Stimulated activated effector memory CD8-positive, alpha-beta T cell treated with anti-CD3 and anti-CD28 coated beads, Interleukin-12 subunit alpha, Interleukin-12 subunit beta, amount 100 ng/mL, for 72 hours (primary cell): Measurements from ENCODE around the gene ALKAL2.

Source experiments
- ATAC-seq: fragments of 150-1000 bp; cut with Tn5 transposase; 2 replicates; pipeline ENCODE4 v1.10.0; 2021
- DNase-seq, 2 donors: peaks; one replicate each; pipeline ENCODE4 v3.0.0; 2021 to 2022; ENCODE audit warnings: low spot score in 2 of 2
- H3K27ac Mint-ChIP-seq: one replicate; pipeline ENCODE4 v1.8.0; 2022; ENCODE audit warnings: mild to moderate bottlenecking, mixed read lengths
- H3K36me3 Mint-ChIP-seq: one replicate; pipeline ENCODE4 v1.8.0; 2022; ENCODE audit warnings: mild to moderate bottlenecking, mixed read lengths
- H3K4me1 Mint-ChIP-seq: one replicate; pipeline ENCODE4 v1.8.0; 2022; ENCODE audit warnings: mixed read lengths
- H3K4me3 Mint-ChIP-seq: one replicate; pipeline ENCODE4 v1.8.0; 2022; ENCODE audit warnings: mild to moderate bottlenecking, mixed read lengths
- H3K9me3 Mint-ChIP-seq: one replicate; pipeline ENCODE4 v1.8.0; 2022; ENCODE audit warnings: mixed read lengths

The ALKAL2 gene

DNA sequence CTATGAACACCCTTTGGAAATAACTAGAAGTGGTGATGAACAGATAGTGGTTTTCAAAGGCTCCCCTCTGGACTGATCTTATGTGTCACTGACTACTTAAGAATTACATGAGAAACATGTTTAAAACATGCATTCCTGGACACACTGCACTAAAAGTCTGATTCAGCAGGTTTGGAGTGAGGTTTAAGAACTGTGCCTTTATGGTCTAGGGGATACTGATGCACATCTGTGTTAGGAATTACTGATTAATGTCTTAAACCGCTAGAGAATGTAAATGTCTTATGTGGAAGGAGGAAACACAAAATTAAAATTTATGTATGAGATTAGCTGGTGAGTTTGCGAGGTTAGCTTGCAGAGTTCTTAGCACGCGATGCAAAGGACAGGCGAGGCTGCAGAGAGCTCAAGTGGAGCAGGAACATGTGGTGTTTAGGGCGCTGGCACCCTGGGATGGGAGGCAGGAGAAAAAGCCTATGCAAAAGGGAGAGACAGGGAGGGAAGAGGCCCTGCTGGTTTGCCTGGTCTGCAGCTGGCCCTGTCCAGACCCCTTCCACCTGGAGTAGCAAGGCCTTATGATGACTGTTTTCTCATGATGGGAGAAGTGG is 35.8 kb downstream of the ALKAL2 start:
- DNase-seq = no peak
- H3K27ac Mint-ChIP-seq = no peak overlapping the region
- H3K4me3 Mint-ChIP-seq = no peak overlapping the region

GRCh38 chr2:249538-250042 is 38.3 kb downstream of the ALKAL2 start:
- no peaks in the 10 kb centered on the region for H3K9me3 Mint-ChIP-seq
- peaks cover 9% of the 10 kb centered on the region for H3K36me3 Mint-ChIP-seq
- no peak for DNase-seq
- no peaks in the 10 kb centered on the region for H3K4me1 Mint-ChIP-seq
- ATAC-seq = no peak
- no peak overlapping the region for H3K4me3 Mint-ChIP-seq
- no peak overlapping the region for H3K27ac Mint-ChIP-seq

More for the DNA sequence above, 35.8 kb downstream of the ALKAL2 start:
- Mint-ChIP-seq H3K9me3 (no peaks in the 10 kb centered on the region), H3K4me1 (no peaks in the 10 kb centered on the region), H3K36me3 (no peaks in the 10 kb centered on the region)
- no peak for ATAC-seq

DNA sequence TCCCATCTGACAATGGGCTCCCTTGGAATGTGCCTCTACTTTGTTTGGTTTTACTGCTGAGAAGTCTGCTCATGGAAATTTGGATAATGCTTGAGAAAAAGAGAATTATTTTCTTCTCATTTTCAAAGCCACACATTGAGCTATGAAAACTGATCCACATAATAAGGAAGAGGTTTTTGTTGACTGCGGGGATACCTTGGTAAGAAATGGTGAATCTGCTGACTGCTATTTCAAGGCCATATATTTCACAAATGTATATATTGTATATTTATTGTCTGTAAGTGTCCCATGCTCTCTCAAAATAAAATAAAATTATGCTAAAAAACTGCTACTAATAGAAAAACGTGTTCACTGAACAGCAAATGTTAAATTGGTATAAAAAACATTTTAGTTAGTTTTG is 39.2 kb downstream of the ALKAL2 start:
- Mint-ChIP-seq H3K9me3 (no peaks in the 10 kb centered on the region), H3K4me3 (no peak overlapping the region), H3K36me3 (peaks cover 17% of the 10 kb centered on the region), H3K4me1 (no peaks in the 10 kb centered on the region), H3K27ac (no peak overlapping the region)
- ATAC-seq = no peak
- no peak for DNase-seq

- DNase-seq = no peak
- Mint-ChIP-seq H3K36me3 (peaks cover 20% of the 10 kb centered on the region), H3K9me3 (no peaks in the 10 kb centered on the region), H3K4me1 (no peaks in the 10 kb centered on the region), H3K4me3 (no peak overlapping the region), H3K27ac (no peak overlapping the region)
- ATAC-seq = no peak
Observed at GRCh38 chr2:246489-247144, 41.3 kb downstream of the ALKAL2 start.

- no peak overlapping the region for H3K4me3 Mint-ChIP-seq
- ATAC-seq (no peak), DNase-seq (no peak)
- H3K9me3 Mint-ChIP-seq = peaks cover 3% of the 10 kb centered on the region
- H3K4me1 Mint-ChIP-seq = no peaks in the 10 kb centered on the region
- peaks cover 31% of the 10 kb centered on the region for H3K36me3 Mint-ChIP-seq
- no peak overlapping the region for H3K27ac Mint-ChIP-seq
Observed at GRCh38 chr2:244547-244946, 43.3 kb downstream of the ALKAL2 start.

DNA sequence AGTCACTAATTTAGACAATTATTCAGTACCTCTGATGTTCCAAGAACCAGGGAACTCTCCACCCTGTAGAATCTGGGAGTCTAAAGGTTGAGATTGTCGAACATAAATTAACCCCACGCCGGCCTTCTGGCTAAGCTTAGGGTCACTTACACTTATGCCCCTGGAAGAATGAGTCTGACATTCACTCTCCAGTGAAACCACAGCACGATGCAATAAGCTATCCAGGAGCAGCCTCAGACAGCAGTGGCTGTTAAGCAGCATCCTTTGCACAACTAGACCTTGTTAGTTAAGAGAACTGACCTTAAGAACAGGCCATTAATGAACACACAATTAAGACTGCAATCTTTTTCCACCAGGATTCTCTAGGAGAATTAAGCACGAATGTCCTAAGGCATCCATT is 49.0 kb downstream of the ALKAL2 start:
- H3K9me3 Mint-ChIP-seq = peaks cover 3% of the 10 kb centered on the region
- ATAC-seq (no peak), DNase-seq (no peak)
- peaks cover 13% of the 10 kb centered on the region for H3K4me1 Mint-ChIP-seq
- peaks cover 15% of the 10 kb centered on the region for H3K36me3 Mint-ChIP-seq
- H3K27ac Mint-ChIP-seq = peak overlapping the region; percentile 30
- H3K4me3 Mint-ChIP-seq = no peak overlapping the region

GRCh38 chr2:238431-238830 is 49.5 kb downstream of the ALKAL2 start:
- peaks cover 12% of the 10 kb centered on the region for H3K36me3 Mint-ChIP-seq
- peaks cover 3% of the 10 kb centered on the region for H3K9me3 Mint-ChIP-seq
- peaks cover 13% of the 10 kb centered on the region for H3K4me1 Mint-ChIP-seq
- DNase-seq (no peak), ATAC-seq (no peak)
- peak overlapping the region; percentile 30 for H3K27ac Mint-ChIP-seq
- H3K4me3 Mint-ChIP-seq = no peak overlapping the region

GRCh38 chr2:237878-238277 is 50.0 kb downstream of the ALKAL2 start:
- peaks cover 17% of the 10 kb centered on the region for H3K36me3 Mint-ChIP-seq

GRCh38 chr2:236993-237539 is 50.8 kb downstream of the ALKAL2 start:
- peaks cover 13% of the 10 kb centered on the region for H3K4me1 Mint-ChIP-seq
- H3K27ac Mint-ChIP-seq = no peak overlapping the region
- no peak for DNase-seq
- no peak overlapping the region for H3K4me3 Mint-ChIP-seq
- peaks cover 23% of the 10 kb centered on the region for H3K36me3 Mint-ChIP-seq
- no peak for ATAC-seq
- H3K9me3 Mint-ChIP-seq = peaks cover 3% of the 10 kb centered on the region

More at GRCh38 chr2:237878-238277, 50.0 kb downstream of the ALKAL2 start:
- DNase-seq = no peak
- Mint-ChIP-seq H3K4me1 (peaks cover 13% of the 10 kb centered on the region), H3K27ac (peak overlapping the region; percentile 30), H3K4me3 (no peak overlapping the region), H3K9me3 (peaks cover 3% of the 10 kb centered on the region)
- no peak for ATAC-seq

- Mint-ChIP-seq H3K36me3 (peaks cover 17% of the 10 kb centered on the region), H3K4me3 (no peak overlapping the region), H3K27ac (no peak overlapping the region), H3K4me1 (peaks cover 13% of the 10 kb centered on the region), H3K9me3 (no peaks in the 10 kb centered on the region)
- DNase-seq (no peak), ATAC-seq (no peak)
Observed at GRCh38 chr2:234421-234820, 53.5 kb downstream of the ALKAL2 start.

- DNase-seq (no peak), ATAC-seq (no peak)
- Mint-ChIP-seq H3K4me3 (no peak overlapping the region), H3K4me1 (peaks cover 3% of the 10 kb centered on the region), H3K36me3 (peaks cover 31% of the 10 kb centered on the region), H3K27ac (no peak overlapping the region), H3K9me3 (no peaks in the 10 kb centered on the region)
Observed at GRCh38 chr2:233030-233429, 54.9 kb downstream of the ALKAL2 start.

GRCh38 chr2:231521-232185 is 56.2 kb downstream of the ALKAL2 start:
- Mint-ChIP-seq H3K36me3 (peaks cover 39% of the 10 kb centered on the region), H3K4me1 (no peaks in the 10 kb centered on the region), H3K4me3 (no peak overlapping the region), H3K9me3 (no peaks in the 10 kb centered on the region), H3K27ac (no peak overlapping the region)
- DNase-seq (no peak), ATAC-seq (no peak)
